GM21515 (cell line): ENCODE data around the gene ISL2.

ENCODE experiments used
- ATAC-seq: cut with Tn5 transposase; IDR thresholded peaks from one replicate; pipeline ENCODE4 v1.9.1; 2021; ENCODE audit not compliant: unreplicated experiment

ISL2 gene

DNA sequence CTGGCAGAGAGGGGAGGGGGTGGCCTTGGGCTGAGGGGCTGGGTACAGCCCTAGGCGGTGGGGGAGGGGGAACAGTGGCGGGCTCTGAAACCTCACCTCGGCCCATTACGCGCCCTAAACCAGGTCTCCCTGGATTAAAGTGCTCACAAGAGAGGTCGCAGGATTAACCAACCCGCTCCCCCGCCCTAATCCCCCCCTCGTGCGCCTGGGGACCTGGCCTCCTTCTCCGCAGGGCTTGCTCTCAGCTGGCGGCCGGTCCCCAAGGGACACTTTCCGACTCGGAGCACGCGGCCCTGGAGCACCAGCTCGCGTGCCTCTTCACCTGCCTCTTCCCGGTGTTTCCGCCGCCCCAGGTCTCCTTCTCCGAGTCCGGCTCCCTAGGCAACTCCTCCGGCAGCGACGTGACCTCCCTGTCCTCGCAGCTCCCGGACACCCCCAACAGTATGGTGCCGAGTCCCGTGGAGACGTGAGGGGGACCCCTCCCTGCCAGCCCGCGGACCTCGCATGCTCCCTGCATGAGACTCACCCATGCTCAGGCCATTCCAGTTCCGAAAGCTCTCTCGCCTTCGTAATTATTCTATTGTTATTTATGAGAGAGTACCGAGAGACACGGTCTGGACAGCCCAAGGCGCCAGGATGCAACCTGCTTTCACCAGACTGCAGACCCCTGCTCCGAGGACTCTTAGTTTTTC lies 4.9 kb downstream of the ISL2 start:
- no peak for ATAC-seq

- ATAC-seq: no peak
Measured at GRCh38 chr15:76342058-76342381, 5.4 kb downstream of the ISL2 start.

GRCh38 chr15:76342382-76343201 lies 6.0 kb downstream of the ISL2 start:
- ATAC-seq: no peak

GRCh38 chr15:76343313-76343996 lies 6.9 kb downstream of the ISL2 start:
- ATAC-seq: no peak

DNA sequence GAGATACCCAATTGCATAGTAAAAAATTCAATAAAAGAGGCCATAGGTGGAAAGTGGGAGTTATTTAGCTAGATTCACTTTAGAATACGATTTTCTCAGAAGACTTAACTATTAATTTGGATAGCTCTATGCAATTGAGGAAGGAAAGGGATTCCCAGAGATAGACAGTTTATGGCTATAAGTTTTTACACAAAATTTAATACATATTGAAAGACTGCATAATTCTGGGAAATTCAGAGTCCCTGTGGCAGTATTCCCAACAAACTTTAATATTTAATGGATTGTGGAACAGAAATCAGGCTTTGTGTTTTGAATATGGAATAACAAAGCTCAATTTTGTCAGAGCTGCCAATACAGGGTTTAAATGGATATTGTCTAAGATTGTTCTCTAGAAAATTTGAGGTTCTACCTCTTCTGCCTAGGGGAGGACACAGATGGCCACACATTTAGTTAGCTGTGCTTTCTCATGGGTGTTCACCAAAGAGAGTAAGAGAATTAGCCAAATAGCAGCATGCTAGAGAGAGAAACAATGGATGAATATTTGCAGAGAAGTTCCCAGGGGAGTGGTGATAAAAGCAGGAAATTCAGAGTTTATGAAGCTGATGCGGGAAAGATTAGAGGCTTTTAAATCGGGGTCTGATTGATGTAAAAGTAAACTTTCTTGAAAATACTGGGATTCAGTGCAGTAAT lies 8.5 kb downstream of the ISL2 start:
- ATAC-seq: no peak

GRCh38 chr15:76345583-76345879 lies 9.0 kb downstream of the ISL2 start:
- no peak for ATAC-seq

DNA sequence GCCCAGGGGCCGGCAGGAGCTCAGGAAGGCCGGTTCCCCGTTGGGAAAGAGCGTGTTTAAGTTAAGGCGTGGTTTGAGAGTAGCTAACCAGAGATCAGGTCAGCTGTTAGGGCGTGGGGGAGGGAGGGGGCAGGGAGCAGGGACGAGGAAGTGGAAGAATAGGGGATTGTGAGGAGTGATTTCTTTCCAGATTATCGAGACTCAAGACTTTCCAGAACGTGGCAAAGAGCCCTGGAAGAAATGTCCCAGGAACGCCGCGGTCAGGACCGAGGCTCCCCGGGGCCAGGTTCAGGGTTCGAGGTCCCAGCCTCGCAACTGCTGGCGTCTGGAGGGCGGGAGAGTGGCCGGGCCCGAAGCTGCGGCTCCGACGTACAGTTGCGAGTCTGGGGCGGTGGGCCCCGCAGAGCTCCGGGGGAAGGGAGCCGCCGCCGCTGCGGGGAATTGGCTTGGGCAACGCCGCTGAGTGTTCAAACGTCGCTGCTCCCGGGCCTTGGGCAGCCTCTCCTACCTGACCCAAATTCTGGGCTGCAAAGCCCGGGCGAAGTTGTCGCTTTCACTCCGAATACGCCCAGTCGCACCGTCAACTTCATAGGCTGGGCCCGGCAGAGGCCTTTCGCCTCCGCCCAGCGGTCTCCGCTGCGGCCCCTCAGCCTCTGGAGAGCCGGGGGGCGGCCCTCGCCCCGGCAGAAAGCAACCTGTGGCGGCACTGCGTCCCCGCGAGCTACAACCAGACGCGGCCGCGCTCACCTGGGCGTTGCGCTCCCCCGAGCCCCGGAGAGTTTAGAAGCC lies 9.5 kb downstream of the ISL2 start:
- no peak for ATAC-seq

DNA sequence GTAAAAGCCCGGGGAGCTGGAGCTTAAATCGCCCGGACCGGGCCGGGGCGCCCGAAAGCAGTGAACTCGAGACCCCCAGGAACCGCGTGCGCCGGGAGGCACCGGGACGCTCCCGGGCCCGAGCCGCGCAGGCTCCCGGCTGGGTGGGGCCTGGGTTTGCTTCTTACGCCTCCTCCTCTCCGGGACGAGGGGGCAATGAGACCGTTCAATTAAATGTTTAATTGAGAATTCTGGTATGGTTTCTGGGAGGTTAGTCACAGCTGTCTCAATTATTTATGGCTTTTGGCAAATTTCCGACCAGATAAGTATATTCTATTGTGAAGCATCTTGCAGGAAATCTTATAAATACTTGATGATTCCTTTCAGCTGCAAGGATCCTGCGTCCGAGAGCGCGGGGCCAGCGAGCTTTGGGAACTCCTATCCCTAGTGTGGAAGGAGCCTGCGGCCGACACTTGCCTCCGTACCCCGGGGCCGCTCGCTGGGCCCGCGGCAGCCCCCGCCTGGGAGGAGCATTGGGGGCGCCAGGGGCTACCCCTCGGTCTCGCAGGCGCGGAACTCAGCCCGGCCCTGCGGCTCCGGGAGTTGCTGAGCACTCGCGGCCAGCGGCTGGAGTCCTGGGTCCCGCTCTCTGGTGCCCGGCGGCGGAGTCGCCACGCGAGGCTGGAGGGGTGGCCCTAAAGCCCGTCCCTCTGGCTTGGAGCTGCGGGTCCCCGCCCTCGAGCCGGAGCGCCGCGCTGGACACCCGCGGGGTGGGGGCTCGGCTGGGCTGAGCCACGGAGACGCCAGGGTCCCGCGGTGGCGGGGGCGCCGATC lies 10.3 kb downstream of the ISL2 start:
- no peak for ATAC-seq

GRCh38 chr15:76347482-76348055 lies 11.0 kb downstream of the ISL2 start:
- no peak for ATAC-seq

- ATAC-seq: no peak
Measured at GRCh38 chr15:76349301-76350070, 12.9 kb downstream of the ISL2 start.

GRCh38 chr15:76353023-76353577 lies 16.5 kb downstream of the ISL2 start:
- no peak for ATAC-seq

DNA sequence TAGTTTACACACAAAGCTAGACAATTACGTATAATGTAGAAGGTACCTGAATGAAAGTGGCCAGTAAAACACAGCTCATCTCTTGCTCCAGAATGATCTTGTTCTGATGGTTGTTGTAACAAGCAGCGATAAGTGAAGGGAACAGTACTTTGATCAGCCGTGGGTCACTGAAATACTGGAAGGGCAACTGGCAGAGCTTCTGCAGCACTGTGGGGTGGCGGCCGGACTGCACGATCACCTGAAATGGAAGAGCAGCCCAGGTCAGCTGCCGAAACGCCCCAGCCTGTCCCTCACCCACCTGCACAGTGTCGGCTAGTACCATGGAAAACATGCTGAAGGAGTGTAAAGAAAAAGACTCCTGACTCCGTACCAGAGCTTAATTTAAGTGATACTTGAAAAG lies 17.3 kb downstream of the ISL2 start:
- ATAC-seq: no peak

DNA sequence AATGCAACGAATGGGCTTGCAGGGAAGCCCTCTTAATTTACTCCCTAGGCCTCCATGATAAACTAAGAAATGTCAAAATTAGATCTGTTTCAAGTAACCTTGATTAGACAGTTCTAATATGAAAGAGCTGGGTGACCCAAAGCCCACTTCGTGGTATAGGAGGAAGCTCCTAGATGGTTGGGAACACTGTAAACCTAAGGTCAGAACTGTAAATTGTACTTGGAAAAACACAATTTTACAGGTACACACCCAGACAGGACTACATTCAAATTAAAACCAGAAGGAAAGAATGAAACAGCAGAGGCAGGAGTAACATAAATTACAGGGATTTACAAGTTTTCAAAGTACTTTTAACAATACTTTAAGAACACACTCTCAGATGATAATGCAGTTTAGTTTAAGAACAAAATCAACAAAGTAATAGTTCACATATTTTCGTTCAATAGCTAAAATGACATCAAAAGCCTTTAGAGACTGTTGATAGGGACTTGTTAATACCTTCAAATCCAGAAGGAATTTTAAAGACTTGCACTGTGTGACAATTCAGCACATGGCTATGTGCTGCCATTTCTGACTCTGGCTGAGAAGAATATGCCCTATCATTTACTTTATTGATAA lies 18.4 kb downstream of the ISL2 start:
- no peak for ATAC-seq

DNA sequence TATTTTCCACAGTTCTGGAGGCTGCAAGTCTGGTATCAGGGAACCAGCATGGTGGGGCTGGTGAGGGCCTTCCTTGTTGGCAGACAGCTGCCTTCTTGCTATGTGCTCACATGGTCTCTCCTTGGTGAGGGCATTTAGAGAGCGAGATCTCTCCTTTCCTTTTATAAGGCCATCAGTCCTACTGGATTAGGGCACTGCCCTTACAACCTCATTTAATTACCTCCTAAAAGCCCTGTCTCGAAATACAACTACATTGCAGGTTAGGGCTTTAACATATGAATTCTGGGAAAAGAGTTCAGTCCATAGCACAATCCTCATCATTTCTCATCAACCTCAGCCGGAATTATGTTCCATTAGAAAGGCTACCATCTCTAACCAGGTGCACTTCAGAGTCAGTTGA lies 21.9 kb downstream of the ISL2 start:
- ATAC-seq: no peak

DNA sequence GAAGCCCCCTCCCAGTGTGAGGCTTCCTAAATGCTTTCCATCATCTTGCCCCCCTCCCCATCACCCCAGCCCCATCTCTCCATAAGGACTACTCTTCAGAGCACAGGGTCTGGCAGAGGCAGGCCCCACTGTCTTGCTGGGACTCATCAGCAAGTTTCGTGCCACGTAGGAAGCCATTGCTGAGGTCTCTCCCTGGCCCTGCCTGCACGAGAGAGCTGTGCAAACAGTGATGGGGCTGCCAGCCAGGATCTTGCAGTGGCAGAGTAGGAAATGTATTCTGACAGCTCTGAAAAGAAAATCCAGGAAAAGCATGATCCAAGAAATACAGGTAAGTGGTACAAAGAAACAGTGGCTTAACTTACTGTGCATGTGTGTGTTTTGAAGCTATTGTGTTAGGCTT lies 22.6 kb downstream of the ISL2 start:
- ATAC-seq: no peak

DNA sequence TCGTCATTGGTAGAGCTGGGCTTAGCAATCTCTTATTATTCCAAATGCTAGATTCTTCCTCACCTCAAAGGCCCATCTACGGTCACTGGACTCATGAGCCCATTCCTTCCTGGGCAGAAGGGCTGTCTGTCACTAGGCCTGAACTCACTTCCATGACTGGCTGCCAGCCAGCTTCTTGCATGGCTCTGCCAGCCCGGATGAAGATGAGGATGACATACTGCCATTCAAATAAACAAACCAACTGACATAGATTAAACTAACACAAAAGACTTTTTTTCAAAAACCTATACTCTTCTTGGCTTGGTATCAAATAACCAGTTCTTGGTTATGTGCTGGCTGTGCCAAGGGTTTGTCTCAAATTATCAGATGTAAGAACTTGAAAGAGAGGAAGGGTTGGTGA lies 23.8 kb downstream of the ISL2 start:
- no peak for ATAC-seq

DNA sequence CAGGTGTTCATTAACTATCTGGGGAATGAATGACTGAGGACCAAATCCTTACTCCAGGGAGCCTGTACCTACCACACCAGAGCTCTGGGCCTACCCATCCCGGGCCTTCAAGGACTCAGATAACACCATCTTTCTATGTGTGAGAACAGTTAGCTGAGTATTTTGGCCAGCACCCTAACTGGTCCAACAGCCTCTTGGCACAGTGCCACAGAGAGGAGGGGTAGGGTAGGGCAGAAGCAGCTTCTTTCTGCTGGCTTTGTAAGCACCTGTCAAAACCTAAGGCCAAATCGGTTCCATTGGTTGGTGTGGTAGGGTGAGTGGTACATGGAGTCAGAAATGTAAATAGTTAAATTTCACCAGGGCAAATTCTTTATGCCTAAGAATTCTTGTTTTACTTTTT lies 26.7 kb downstream of the ISL2 start:
- no peak for ATAC-seq

- no peak for ATAC-seq
Measured at GRCh38 chr15:76366714-76367113, 30.1 kb downstream of the ISL2 start.
